DOHH2 (cell line): ENCODE results near the gene ATP8B3.

ENCODE experiments used
- H3F3A ChIP-seq: fragments of 200-600 bp; sonication (generic), shearing (Covaris generic); 2 replicates; pipeline ENCODE4 v1.6.0; 2016; ENCODE audit warnings: antibody characterized with exemption, mild to moderate bottlenecking; ENCODE audit not compliant: control insufficient read depth, insufficient read depth
- H3K27ac ChIP-seq: fragments of 200-600 bp; sonication (generic); 2 replicates; pipeline ENCODE4 v1.5.1; 2014; ENCODE audit warnings: low read depth, mild to moderate bottlenecking, low read length, moderate library complexity
- H3K27me3 ChIP-seq: fragments of 200-600 bp; sonication (generic); 2 replicates; pipeline ENCODE4 v1.6.1; 2014; ENCODE audit warnings: mild to moderate bottlenecking, low read length, mixed read lengths; ENCODE audit not compliant: control insufficient read depth
- H3K36me3 ChIP-seq: fragments of 200-600 bp; sonication (generic); 2 replicates; pipeline ENCODE4 v1.6.1; 2014; ENCODE audit warnings: mild to moderate bottlenecking, low read length, moderate library complexity, mixed read lengths; ENCODE audit not compliant: control insufficient read depth
- H3K4me1 ChIP-seq: fragments of 200-600 bp; sonication (generic); 2 replicates; pipeline ENCODE4 v1.6.1; 2014; ENCODE audit warnings: mild to moderate bottlenecking, low read length, mixed read lengths; ENCODE audit not compliant: control insufficient read depth
- H3K4me2 ChIP-seq: fragments of 200-600 bp; sonication (generic); 2 replicates; pipeline ENCODE4 v1.6.0; 2014; ENCODE audit warnings: mild to moderate bottlenecking, low read length, moderate library complexity
- H3K4me3 ChIP-seq: fragments of 200-600 bp; sonication (generic); 2 replicates; pipeline ENCODE4 v1.5.1; 2014; ENCODE audit warnings: mild to moderate bottlenecking, low read length, mixed read lengths
- H3K79me2 ChIP-seq: fragments of 200-600 bp; sonication (generic); 2 replicates; pipeline ENCODE4 v1.6.1; 2014; ENCODE audit warnings: mild to moderate bottlenecking, low read length, mixed read lengths; ENCODE audit not compliant: control insufficient read depth
- H3K9me2 ChIP-seq: fragments of 200-600 bp; sonication (generic); replicated peaks from 2 replicates; pipeline ENCODE4 v1.6.1; 2014; ENCODE audit warnings: mild to moderate bottlenecking, low read length, mixed read lengths; ENCODE audit not compliant: control insufficient read depth
- H3K9me3 ChIP-seq: fragments of 200-600 bp; sonication (generic); 2 replicates; pipeline ENCODE4 v1.6.1; 2014; ENCODE audit warnings: antibody characterized with exemption, low read length, mixed read lengths; ENCODE audit not compliant: control insufficient read depth, insufficient read depth
- H4K20me1 ChIP-seq: fragments of 200-600 bp; sonication (generic); 2 replicates; pipeline ENCODE4 v1.6.0; 2014; ENCODE audit warnings: low read depth, mild to moderate bottlenecking, antibody characterized with exemption, low read length, moderate library complexity; ENCODE audit not compliant: control insufficient read depth, insufficient read depth
- CTCF ChIP-seq: fragments of 200-600 bp; sonication (generic); IDR thresholded peaks from one replicate; pipeline ENCODE4 v1.5.1; 2014; ENCODE audit warnings: antibody characterized with exemption, mild to moderate bottlenecking, low read depth, low read length; ENCODE audit not compliant: poor library complexity, severe bottlenecking
- EZH2phosphoT487 ChIP-seq: fragments of 200-600 bp; sonication (generic); IDR thresholded peaks from 2 replicates; pipeline ENCODE4 v1.6.1; 2017; ENCODE audit warnings: borderline replicate concordance, mild to moderate bottlenecking, antibody characterized with exemption, low read length, moderate library complexity, mixed read lengths

ATP8B3 gene

DNA sequence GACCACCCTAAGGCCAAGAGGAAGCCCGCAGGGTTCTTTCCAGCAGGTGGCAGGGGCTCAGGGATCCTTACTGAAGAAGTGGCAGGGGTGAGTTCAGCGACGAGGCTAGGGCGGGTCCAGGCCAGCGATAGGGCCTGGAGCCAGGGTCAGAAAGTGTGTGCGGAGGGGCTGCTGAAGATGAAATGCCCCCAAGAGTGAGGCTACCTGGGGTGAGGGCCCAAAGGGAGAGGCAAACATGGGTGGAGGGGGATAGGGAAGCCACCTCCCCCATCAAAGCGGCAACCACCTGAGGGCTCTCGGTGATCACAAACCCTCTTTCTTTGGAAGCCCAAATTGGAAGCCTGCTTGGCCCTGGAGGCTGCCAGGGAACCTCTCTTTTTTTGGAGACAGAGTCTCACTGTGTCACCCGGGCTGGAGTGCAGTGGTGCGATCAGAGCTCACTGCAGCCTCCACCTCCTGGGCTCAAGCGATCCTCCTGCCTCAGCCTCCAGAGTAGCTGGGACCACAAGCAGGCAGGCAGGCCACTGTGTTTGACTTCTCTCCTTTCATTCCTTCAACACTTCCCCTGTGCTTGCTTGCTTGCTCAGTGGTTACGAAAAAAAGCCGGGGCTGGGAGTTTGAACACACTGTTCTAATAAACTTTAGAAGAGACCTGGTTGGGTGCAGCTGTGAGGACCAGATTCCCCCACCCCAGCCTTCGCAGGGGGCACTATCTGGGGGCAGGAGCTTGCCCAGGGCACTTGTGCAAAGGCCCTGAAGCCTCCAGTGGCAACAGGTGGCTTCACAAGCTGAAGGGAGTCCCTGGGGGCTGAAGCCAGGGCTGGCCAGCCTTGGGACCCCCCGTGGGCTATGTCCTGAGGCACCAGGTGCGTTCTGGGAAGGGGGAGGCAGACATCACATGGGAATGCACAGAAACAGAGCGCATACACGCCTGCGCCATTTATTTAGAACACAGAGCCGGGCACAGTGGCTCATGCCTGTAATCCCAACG lies 1.4 kb upstream of the ATP8B3 start:
- no peaks in the 10 kb centered on the region for H3K27me3 ChIP-seq
- H3K27ac ChIP-seq, result peak overlapping the region; percentile 46
- peaks cover 35% of the 10 kb centered on the region for H3K36me3 ChIP-seq
- no peaks in the 10 kb centered on the region for H3K9me2 ChIP-seq
- no peaks in the 10 kb centered on the region for H3K9me3 ChIP-seq
- peak overlapping the region; percentile 75 for H3K4me3 ChIP-seq
- no peaks in the 10 kb centered on the region for H3F3A ChIP-seq
- TF ChIP-seq EZH2phosphoT487 (no peak), CTCF (peak; percentile 41)
- H3K4me1 ChIP-seq, result peaks cover 21% of the 10 kb centered on the region
- H4K20me1 ChIP-seq, result no peaks in the 10 kb centered on the region
- H3K4me2 ChIP-seq, result peak overlapping the region; percentile 77
- no peaks in the 10 kb centered on the region for H3K79me2 ChIP-seq

DNA sequence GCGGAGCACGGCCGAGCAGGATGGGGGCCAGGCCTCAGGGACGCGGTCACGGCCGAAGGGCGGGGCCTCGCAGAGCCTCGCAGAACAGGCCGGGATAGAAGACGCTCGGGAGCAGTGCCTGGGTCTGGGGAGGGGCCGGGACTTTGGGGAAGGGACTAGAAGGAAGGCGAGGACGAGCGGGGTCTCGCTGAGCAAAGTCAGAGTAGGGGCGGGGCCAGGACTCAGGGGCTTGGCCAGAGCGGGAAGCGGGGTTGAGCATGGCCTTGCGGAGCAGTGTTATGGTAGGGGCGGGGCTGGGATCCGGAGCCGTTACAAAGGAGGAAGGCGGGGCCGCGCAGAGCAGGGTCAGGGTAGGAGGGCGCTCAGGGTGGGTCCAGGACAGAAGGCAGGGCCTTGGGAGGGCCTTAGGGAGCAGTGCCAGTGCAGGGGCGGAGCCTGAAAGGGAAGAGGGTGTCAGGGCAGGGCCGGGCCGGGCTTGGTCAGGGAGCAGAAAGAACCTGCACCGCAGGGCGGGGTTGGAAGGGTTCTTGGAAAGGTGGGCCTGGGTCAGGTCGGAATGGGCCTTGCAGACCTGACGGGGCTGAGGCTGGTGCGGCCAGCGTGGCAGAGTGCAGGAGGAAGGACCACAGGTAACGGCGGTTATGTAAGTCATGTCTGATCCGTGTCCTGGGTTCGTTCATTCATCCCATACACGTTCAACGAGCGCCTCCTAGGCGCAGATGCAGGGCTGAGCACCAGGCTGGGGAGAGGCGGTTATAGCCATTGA lies 533 bp upstream of the ATP8B3 start:
- Histone ChIP-seq H3K79me2 (no peaks in the 10 kb centered on the region), H3F3A (no peaks in the 10 kb centered on the region), H3K9me3 (no peaks in the 10 kb centered on the region), H3K9me2 (no peaks in the 10 kb centered on the region), H3K4me2 (peak overlapping the region; percentile 77), H3K4me1 (peaks cover 21% of the 10 kb centered on the region), H4K20me1 (no peaks in the 10 kb centered on the region), H3K27me3 (no peaks in the 10 kb centered on the region), H3K36me3 (peaks cover 26% of the 10 kb centered on the region), H3K4me3 (peak overlapping the region; percentile 75), H3K27ac (peak overlapping the region; percentile 46)
- peak; percentile 95 for TF ChIP-seq CTCF
- no peak for TF ChIP-seq EZH2phosphoT487

GRCh38 chr19:1811472-1811894 lies 593 bp downstream of the ATP8B3 start:
- H3K27ac ChIP-seq, result no peak overlapping the region

More at GRCh38 chr19:1811472-1811894, 593 bp downstream of the ATP8B3 start:
- Histone ChIP-seq H3K36me3 (peaks cover 15% of the 10 kb centered on the region; the same call in 1 of the 2 replicates), H3K79me2 (no peaks in the 10 kb centered on the region), H3K4me1 (peaks cover 21% of the 10 kb centered on the region), H3K4me2 (peak overlapping the region; percentile 77), H3K9me3 (no peaks in the 10 kb centered on the region), H3K27me3 (no peaks in the 10 kb centered on the region), H4K20me1 (no peaks in the 10 kb centered on the region), H3K4me3 (peak overlapping the region; percentile 75), H3K9me2 (no peaks in the 10 kb centered on the region), H3F3A (no peaks in the 10 kb centered on the region)
- TF ChIP-seq CTCF (no peak), EZH2phosphoT487 (no peak)
